Neural progenitor cell (in vitro differentiated cells): ENCODE measurements around the gene SCUBE3.

Experiments used
- EZH2 ChIP-seq: fragments of 200-600 bp; sonication (generic); IDR thresholded peaks from 2 replicates; pipeline ENCODE4 v1.6.1; 2017; ENCODE audit warnings: antibody characterized with exemption, mild to moderate bottlenecking, moderate library complexity
- TF ChIP-seq, protein P1 (sequence below): fragments of 200-600 bp; sonication (generic); IDR thresholded peaks from 2 replicates; pipeline ENCODE4 v1.5.1; 2017; ENCODE audit warnings: antibody characterized with exemption, mild to moderate bottlenecking

DNA sequence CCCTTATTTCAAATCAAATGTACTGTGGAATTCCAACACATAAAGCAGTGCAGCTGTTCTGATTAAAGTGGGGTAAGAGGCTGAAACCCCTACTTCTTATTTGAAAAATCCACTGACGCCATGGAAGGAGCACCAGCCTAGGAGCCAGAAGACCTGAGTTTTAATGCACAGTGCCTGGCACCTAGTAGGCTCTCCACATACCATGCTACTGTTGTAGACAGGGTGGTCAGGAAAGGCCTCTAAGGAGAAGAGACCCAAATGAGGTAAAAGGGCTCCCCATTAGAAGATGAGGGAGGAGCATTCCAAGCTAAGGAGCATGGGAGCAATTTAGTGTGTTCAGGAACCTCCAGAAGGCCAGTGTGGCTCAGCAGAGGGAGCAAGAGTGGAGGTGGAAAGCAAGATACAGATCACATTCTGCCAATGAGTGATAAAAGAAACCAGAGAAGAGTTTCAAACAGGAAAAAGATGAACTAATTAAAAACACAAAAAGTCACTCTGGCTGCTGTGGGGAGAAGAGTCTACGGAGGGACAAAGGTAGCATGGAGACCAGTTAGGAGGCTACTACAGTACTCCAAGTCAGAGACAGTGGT is 34.0 kb downstream of the SCUBE3 start:
- no peak for TF ChIP-seq EZH2
- TF ChIP-seq, protein P1, sequence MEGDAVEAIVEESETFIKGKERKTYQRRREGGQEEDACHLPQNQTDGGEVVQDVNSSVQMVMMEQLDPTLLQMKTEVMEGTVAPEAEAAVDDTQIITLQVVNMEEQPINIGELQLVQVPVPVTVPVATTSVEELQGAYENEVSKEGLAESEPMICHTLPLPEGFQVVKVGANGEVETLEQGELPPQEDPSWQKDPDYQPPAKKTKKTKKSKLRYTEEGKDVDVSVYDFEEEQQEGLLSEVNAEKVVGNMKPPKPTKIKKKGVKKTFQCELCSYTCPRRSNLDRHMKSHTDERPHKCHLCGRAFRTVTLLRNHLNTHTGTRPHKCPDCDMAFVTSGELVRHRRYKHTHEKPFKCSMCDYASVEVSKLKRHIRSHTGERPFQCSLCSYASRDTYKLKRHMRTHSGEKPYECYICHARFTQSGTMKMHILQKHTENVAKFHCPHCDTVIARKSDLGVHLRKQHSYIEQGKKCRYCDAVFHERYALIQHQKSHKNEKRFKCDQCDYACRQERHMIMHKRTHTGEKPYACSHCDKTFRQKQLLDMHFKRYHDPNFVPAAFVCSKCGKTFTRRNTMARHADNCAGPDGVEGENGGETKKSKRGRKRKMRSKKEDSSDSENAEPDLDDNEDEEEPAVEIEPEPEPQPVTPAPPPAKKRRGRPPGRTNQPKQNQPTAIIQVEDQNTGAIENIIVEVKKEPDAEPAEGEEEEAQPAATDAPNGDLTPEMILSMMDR: no peak
